Activated CD8-positive, alpha-beta T cell treated with anti-CD3 and anti-CD28 coated beads, Interleukin-2, amount 10 ng/mL, durations not matched to agents 7 days and 5 days (primary cell): ENCODE measurements around the gene NDUFS6. TPM values are rescaled to one million over a fixed set of nuclear protein-coding genes. Genes with fewer than 3 reads are reported as not detected.
"Not testable (repeated sequence)": the region's sequence is repeated elsewhere in the genome, so short reads cannot be mapped to it uniquely, and the experiment has no call there.

ENCODE experiments used
- ATAC-seq: fragments of 150-1000 bp; cut with Tn5 transposase; one replicate; pipeline ENCODE4 v1.10.0; 2021; ENCODE audit warnings: moderate library complexity
- CTCF ChIA-PET: fragments of 350-600 bp; sonication (Branson Sonifier 250); formaldehyde crosslinking; loops from one replicate; lab custom pipeline; 2021; ENCODE audit warnings: antibody characterized with exemption; lab: Charles Lee
- POLR2A ChIA-PET: fragments of 350-600 bp; sonication (Branson Sonifier 250); formaldehyde crosslinking; loops from one replicate; lab custom pipeline; 2021; ENCODE audit warnings: antibody characterized with exemption; lab: Charles Lee
- DNase-seq: peaks from one replicate; pipeline ENCODE4 v3.0.0-alpha.2; 2020
- H3K27ac Mint-ChIP-seq: one replicate; pipeline ENCODE4 v1.8.0; 2021; ENCODE audit warnings: mild to moderate bottlenecking, mixed read lengths
- H3K27me3 Mint-ChIP-seq: one replicate; pipeline ENCODE4 v1.8.0; 2021; ENCODE audit warnings: low read depth, mixed read lengths
- H3K36me3 Mint-ChIP-seq: one replicate; pipeline ENCODE4 v1.8.0; 2021; ENCODE audit warnings: low read depth, mixed read lengths
- H3K4me1 Mint-ChIP-seq: one replicate; pipeline ENCODE4 v1.8.0; 2021; ENCODE audit warnings: low read depth, mixed read lengths
- H3K4me3 Mint-ChIP-seq: one replicate; pipeline ENCODE4 v1.8.0; 2021; ENCODE audit warnings: mild to moderate bottlenecking, mixed read lengths
- H3K9me3 Mint-ChIP-seq: one replicate; pipeline ENCODE4 v1.8.0; 2022; ENCODE audit warnings: mixed read lengths; ENCODE audit not compliant: insufficient read depth
- total RNA-seq, 2 experiments: library from RNA; stranded (reverse); gene quantifications; one replicate each; pipeline ENCODE4 v1.2.3, GENCODE V29; 2021

NDUFS6 gene
- total RNA-seq, 2 experiments from 2014 or later, result 36.6 to 36.7 TPM

GRCh38 chr5:1787472-1788047, 13.6 kb upstream of the NDUFS6 start:
- ChIA-PET POLR2A (no interaction called here), CTCF (interaction anchor here (1.1 kb wide), 1 partner anchor 15 kb away, joined by 3 read pairs; no protein-coding TSS in a partner anchor)
- no peaks in the 10 kb centered on the region for H3K36me3 Mint-ChIP-seq
- no peak overlapping the region for H3K4me3 Mint-ChIP-seq
- no peak overlapping the region for H3K27ac Mint-ChIP-seq
- H3K9me3 Mint-ChIP-seq, result no peaks in the 10 kb centered on the region
- DNase-seq (no peak), ATAC-seq (no peak)
- H3K4me1 Mint-ChIP-seq, result peaks cover 62% of the 10 kb centered on the region
- H3K27me3 Mint-ChIP-seq, result peaks cover 2% of the 10 kb centered on the region

GRCh38 chr5:1788200-1788599, 13.0 kb upstream of the NDUFS6 start:
- no peaks in the 10 kb centered on the region for H3K9me3 Mint-ChIP-seq
- CTCF ChIA-PET, result interaction anchor here (1.1 kb wide), 1 partner anchor 15 kb away, joined by 3 read pairs; no protein-coding TSS in a partner anchor
- DNase-seq (no peak), ATAC-seq (no peak)
- peaks cover 66% of the 10 kb centered on the region for H3K4me1 Mint-ChIP-seq
- no peak overlapping the region for H3K27ac Mint-ChIP-seq
- H3K27me3 Mint-ChIP-seq, result peaks cover 2% of the 10 kb centered on the region
- H3K36me3 Mint-ChIP-seq, result peaks cover 4% of the 10 kb centered on the region
- POLR2A ChIA-PET, result no interaction called here
- no peak overlapping the region for H3K4me3 Mint-ChIP-seq

GRCh38 chr5:1788828-1789227, 12.4 kb upstream of the NDUFS6 start:
- peaks cover 2% of the 10 kb centered on the region for H3K27me3 Mint-ChIP-seq
- DNase-seq (no peak), ATAC-seq (no peak)
- H3K4me1 Mint-ChIP-seq, result peaks cover 69% of the 10 kb centered on the region
- no peak overlapping the region for H3K4me3 Mint-ChIP-seq
- ChIA-PET CTCF (no interaction called here), POLR2A (no interaction called here)
- no peak overlapping the region for H3K27ac Mint-ChIP-seq
- peaks cover 4% of the 10 kb centered on the region for H3K36me3 Mint-ChIP-seq
- no peaks in the 10 kb centered on the region for H3K9me3 Mint-ChIP-seq

- POLR2A ChIA-PET, result interaction anchor here (1.5 kb wide), 1 partner anchor 11 kb away, joined by 5 read pairs; the partner anchor contains the start of gene MRPL36
- H3K4me3 Mint-ChIP-seq, DNase-seq, H3K27ac Mint-ChIP-seq, H3K36me3 Mint-ChIP-seq, H3K27me3 Mint-ChIP-seq, ATAC-seq, CTCF ChIA-PET, H3K9me3 Mint-ChIP-seq: not testable (repeated sequence)
- peaks cover 74% of the 10 kb centered on the region for H3K4me1 Mint-ChIP-seq
These were observed 11.8 kb upstream of the NDUFS6 start for GRCh38 chr5:1789438-1789833.

- Mint-ChIP-seq H3K36me3 (peaks cover 6% of the 10 kb centered on the region), H3K27ac (peak overlapping the region; percentile 52), H3K9me3 (no peaks in the 10 kb centered on the region), H3K27me3 (no peaks in the 10 kb centered on the region), H3K4me3 (no peak overlapping the region), H3K4me1 (peaks cover 74% of the 10 kb centered on the region)
- CTCF ChIA-PET, result no interaction called here
- POLR2A ChIA-PET, result interaction anchor here (0.8 to 1.5 kb wide), 2 partner anchors 9 to 10 kb away, joined by 3 to 5 read pairs; partner anchors contain the start of gene MRPL36
- ATAC-seq (no peak), DNase-seq (no peak)
These were observed 11.3 kb upstream of the NDUFS6 start for GRCh38 chr5:1789834-1790471.

GRCh38 chr5:1791176-1791575, 10.0 kb upstream of the NDUFS6 start:
- DNase-seq (no peak), ATAC-seq (no peak)
- peak overlapping the region; percentile 57 for H3K27ac Mint-ChIP-seq
- H3K4me3 Mint-ChIP-seq, result no peak overlapping the region
- POLR2A ChIA-PET, result no interaction called here
- no peaks in the 10 kb centered on the region for H3K27me3 Mint-ChIP-seq
- H3K4me1 Mint-ChIP-seq, result peaks cover 73% of the 10 kb centered on the region
- H3K36me3 Mint-ChIP-seq, result peaks cover 11% of the 10 kb centered on the region
- CTCF ChIA-PET, result no interaction called here
- no peaks in the 10 kb centered on the region for H3K9me3 Mint-ChIP-seq

GRCh38 chr5:1792842-1793266, 8.4 kb upstream of the NDUFS6 start:
- CTCF ChIA-PET, result interaction anchor here (1.1 to 1.6 kb wide), 3 partner anchors 9 to 29 kb away, joined by 4 to 21 read pairs (median 6); partner anchors contain the start of gene NDUFS6
- Mint-ChIP-seq H3K9me3 (no peaks in the 10 kb centered on the region), H3K27me3 (no peaks in the 10 kb centered on the region), H3K4me1 (peaks cover 82% of the 10 kb centered on the region), H3K4me3 (peak overlapping the region; percentile 74), H3K27ac (peak overlapping the region; percentile 92), H3K36me3 (peaks cover 22% of the 10 kb centered on the region)
- DNase-seq (peak; percentile 91), ATAC-seq (peak; percentile 95)
- POLR2A ChIA-PET, result interaction anchor here (1.0 to 1.7 kb wide), 5 partner anchors 8 to 20 kb away, joined by 3 to 11 read pairs (median 4); partner anchors contain the start of gene NDUFS6

- CTCF ChIA-PET, result interaction anchor here (1.1 to 1.6 kb wide), 3 partner anchors 9 to 29 kb away, joined by 4 to 21 read pairs (median 6); partner anchors contain the start of gene NDUFS6
- POLR2A ChIA-PET, result interaction anchor here (1.0 to 1.7 kb wide), 5 partner anchors 8 to 21 kb away, joined by 3 to 11 read pairs (median 4); partner anchors contain the start of gene NDUFS6
These were observed 7.9 kb upstream of the NDUFS6 start for GRCh38 chr5:1793301-1793740.

GRCh38 chr5:1793966-1794900, 7.0 kb upstream of the NDUFS6 start:
- H3K27ac Mint-ChIP-seq, result peak overlapping the region; percentile 92
- no peaks in the 10 kb centered on the region for H3K9me3 Mint-ChIP-seq
- peaks cover 34% of the 10 kb centered on the region for H3K36me3 Mint-ChIP-seq
- no peaks in the 10 kb centered on the region for H3K27me3 Mint-ChIP-seq
- ChIA-PET CTCF (no interaction called here), POLR2A (interaction anchor here (1.1 to 1.7 kb wide), 2 partner anchors 11 to 22 kb away, joined by 3 to 10 read pairs; no protein-coding TSS in a partner anchor)
- ATAC-seq (no peak), DNase-seq (peak; percentile 39)
- H3K4me1 Mint-ChIP-seq, result peaks cover 78% of the 10 kb centered on the region
- peak overlapping the region; percentile 74 for H3K4me3 Mint-ChIP-seq

More at GRCh38 chr5:1793301-1793740, 7.9 kb upstream of the NDUFS6 start:
- Mint-ChIP-seq H3K9me3 (no peaks in the 10 kb centered on the region), H3K36me3 (peaks cover 26% of the 10 kb centered on the region), H3K27ac (peak overlapping the region; percentile 92), H3K27me3 (no peaks in the 10 kb centered on the region), H3K4me3 (peak overlapping the region; percentile 74), H3K4me1 (peaks cover 82% of the 10 kb centered on the region)
- ATAC-seq (peak; percentile 14), DNase-seq (peak; percentile 44)

GRCh38 chr5:1794901-1795290, 6.3 kb upstream of the NDUFS6 start:
- H3K9me3 Mint-ChIP-seq, result no peaks in the 10 kb centered on the region
- ChIA-PET POLR2A (no interaction called here), CTCF (no interaction called here)
- H3K36me3 Mint-ChIP-seq, result peaks cover 36% of the 10 kb centered on the region
- DNase-seq (no peak), ATAC-seq (no peak)
- peak overlapping the region; percentile 2 for H3K27ac Mint-ChIP-seq
- no peaks in the 10 kb centered on the region for H3K27me3 Mint-ChIP-seq
- no peak overlapping the region for H3K4me3 Mint-ChIP-seq
- H3K4me1 Mint-ChIP-seq, result peaks cover 71% of the 10 kb centered on the region

- Mint-ChIP-seq H3K9me3 (no peaks in the 10 kb centered on the region), H3K27ac (peak overlapping the region; percentile 2), H3K27me3 (no peaks in the 10 kb centered on the region), H3K4me3 (no peak overlapping the region), H3K4me1 (peaks cover 65% of the 10 kb centered on the region), H3K36me3 (peaks cover 36% of the 10 kb centered on the region)
- DNase-seq (no peak), ATAC-seq (no peak)
- POLR2A ChIA-PET, result no interaction called here
- CTCF ChIA-PET, result no interaction called here
These were observed 5.7 kb upstream of the NDUFS6 start for GRCh38 chr5:1795506-1795905.
